COLO829 (cell line): ENCODE measurements around the gene RNASEH2A.
"Not testable (repeated sequence)": the region's sequence is repeated elsewhere in the genome, so short reads cannot be mapped to it uniquely, and the experiment has no call there.

Experiments
- DNase-seq: peaks from one replicate; pipeline ENCODE4 v3.0.0; 2012; ENCODE audit warnings: low spot score

RNASEH2A gene

DNA sequence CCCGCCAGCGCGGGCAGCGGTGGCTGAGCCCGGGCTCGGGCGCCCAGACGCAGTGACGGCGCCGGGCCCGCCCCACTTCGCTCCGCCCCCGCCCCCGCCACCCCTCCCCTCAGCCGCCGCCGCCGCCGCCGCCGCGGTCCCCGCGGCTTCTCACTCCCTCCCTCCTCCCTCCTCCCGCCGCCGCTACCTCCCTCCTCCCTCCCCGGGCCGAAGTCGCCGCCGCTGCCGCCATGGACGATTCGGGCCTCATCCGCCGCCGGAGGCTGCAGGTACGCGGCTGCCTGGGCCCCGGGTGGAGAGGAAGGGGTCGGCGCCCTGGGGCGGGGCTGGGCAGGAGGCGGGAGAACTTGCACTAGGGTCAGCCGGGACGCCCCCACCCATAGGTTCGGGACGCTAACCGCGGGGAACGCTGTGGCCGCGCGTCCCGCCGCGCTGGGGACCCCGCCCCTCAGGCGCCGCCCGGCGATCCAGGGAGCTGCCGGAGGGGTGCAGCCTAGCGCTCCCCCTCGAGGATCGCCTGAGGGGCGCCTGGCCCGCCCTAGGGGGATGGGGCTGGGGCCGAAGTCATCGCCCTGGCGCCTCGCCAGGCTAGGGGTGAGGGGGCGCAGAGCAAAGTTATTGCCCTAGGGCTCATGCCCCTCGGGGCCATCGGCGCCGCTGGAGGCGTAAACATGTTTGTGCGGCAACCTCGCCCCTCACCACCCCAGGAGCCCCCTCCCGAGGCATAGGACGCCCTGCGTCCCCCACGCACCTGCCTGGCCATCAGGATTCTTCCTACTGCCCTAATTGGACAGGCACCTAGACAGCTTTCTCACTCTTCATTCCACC is 27.6 kb downstream of the RNASEH2A start:
- DNase-seq, result no peak

DNA sequence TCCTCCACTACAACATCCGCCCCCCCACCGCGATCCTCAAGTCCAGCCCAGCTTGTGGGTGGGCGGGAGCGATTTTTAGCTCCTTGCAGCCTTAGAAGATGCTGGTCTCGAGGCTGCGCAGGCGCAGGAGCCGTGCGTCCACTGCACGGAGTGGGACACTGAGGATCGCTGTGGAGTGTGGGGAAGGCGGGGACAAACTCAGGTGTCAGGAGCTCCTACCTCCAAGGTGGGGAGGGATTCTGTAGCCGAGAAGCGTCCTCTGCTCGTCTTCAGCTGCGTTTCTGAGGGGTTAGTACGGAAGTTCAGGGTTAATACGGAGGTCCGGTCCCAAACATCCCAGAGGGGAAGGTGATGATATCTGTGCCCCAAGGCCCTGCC is 28.2 kb downstream of the RNASEH2A start, which contains the start of gene RTBDN:
RTBDN (minus strand) TSS at position 14 of the 378 bp plus-strand sequence. CDS start 4,600 bp downstream, outside the sequence.
- no peak for DNase-seq

DNA sequence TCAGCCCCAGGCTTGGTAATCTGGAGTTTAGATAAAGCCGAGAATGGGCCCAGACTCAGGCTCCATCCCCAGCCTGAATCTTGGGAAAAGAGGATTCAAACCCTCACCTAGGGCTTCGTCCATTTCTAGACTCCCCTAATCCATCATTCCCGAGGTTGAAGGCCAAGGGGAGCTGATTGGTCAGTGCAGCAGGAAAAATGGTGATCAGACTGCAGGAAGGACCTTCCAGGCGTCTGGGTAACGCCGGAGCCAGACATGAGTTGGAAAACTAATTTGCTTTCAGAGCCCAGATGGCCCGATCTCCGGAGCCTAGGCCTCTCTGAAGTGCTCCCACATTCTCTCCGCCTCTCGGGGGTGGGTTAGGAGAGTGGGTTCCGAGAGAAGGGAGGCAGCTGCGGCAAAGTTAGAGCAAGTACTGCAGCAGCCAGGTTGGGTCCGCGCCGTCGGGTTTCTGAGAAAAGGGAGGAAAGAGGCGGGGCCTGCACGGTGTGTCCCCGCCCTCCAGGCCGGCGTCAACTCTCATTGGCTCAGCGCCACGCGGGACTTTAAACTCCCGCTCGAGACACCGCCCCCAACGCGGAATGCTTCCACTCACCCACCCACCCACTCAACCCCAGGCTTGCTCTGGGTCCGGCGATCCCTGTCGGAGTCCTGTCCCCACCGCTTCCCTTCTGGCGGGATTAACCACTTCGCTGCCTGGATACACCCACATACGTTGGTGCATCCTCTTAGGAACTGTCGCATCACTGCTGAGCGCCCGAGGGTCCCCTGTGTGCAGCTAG is 28.8 kb downstream of the RNASEH2A start:
- DNase-seq, result no peak

- DNase-seq, result no peak
Observed at GRCh38 chr19:12836529-12836863, 30.1 kb downstream of the RNASEH2A start.

GRCh38 chr19:12837225-12837624 is 30.8 kb downstream of the RNASEH2A start:
- DNase-seq, result no peak

- no peak for DNase-seq
Observed at GRCh38 chr19:12838182-12838885, 31.9 kb downstream of the RNASEH2A start, which contains the start of gene MAST1. Gene MAST1 (plus strand): TSS chr19:12838515. CDS start chr19:12838573, 58 bp downstream.

- DNase-seq, result no peak
Observed at GRCh38 chr19:12838886-12839756, 32.7 kb downstream of the RNASEH2A start.

DNA sequence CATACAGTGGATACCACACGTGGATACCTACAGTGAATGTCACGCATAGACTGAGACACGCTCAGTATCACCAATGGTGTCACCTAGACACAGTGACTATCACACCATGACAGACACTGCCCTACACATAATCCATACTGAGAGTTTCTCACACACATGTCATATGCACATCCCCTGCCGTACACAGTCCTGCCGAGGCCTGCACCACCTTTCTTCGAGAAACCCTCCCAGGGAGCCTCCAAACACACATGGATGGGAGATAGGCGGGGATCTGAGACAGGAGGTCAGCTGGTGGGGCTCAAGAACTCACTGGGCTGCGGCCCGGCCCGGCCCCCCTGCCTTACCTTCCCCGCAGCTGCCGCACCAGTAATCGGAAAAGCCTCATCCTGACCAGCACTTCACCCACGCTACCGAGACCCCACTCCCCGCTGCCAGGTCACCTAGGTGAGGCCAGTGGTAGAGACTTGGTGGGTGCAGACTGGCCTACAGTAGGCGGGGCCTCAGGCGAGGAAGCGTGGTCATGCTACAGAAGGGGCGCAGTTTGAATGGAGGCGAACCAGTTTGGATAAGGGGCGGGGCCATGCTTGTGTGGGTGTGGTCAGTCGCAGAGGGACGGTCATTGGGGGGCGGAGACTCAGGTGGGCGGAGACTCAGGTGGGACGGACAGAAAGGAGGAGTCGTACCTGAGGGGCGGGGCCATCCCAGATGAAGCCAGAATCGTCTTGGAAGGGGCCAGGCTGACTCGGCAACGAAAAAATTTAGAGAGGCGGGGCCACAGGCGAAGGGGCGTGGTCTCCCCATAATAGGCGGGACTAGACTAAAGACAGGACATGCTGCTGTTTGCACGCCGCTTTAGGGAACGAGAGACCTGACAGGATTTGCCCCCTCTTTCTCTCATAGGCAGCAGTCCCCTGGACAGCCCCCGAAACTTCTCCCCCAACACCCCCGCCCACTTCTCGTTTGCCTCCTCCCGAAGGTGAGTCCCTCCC is 34.0 kb downstream of the RNASEH2A start:
- peak; percentile 92 for DNase-seq

- no peak for DNase-seq
Observed at GRCh38 chr19:12841094-12841493, 34.7 kb downstream of the RNASEH2A start.

GRCh38 chr19:12842511-12842910 is 36.1 kb downstream of the RNASEH2A start:
- no peak for DNase-seq

DNA sequence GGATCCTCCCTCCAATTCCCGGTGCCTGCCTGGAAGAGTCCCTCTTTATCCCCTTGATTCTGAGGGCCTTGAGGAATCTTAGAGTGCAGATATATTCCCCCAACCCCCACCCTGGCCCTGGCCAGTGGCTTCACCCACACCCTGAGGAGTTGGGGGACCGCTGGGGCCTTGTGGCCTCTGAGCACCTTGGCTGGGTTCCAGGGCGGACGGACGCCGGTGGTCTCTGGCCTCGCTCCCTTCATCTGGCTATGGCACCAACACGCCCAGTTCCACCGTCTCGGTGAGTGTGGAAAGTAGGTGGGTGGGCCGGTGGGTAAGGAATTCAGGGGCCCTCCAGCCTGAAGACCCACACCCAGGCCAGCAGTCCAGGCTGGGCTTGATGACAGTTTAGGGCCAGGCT is 36.9 kb downstream of the RNASEH2A start:
- DNase-seq, result no peak

DNA sequence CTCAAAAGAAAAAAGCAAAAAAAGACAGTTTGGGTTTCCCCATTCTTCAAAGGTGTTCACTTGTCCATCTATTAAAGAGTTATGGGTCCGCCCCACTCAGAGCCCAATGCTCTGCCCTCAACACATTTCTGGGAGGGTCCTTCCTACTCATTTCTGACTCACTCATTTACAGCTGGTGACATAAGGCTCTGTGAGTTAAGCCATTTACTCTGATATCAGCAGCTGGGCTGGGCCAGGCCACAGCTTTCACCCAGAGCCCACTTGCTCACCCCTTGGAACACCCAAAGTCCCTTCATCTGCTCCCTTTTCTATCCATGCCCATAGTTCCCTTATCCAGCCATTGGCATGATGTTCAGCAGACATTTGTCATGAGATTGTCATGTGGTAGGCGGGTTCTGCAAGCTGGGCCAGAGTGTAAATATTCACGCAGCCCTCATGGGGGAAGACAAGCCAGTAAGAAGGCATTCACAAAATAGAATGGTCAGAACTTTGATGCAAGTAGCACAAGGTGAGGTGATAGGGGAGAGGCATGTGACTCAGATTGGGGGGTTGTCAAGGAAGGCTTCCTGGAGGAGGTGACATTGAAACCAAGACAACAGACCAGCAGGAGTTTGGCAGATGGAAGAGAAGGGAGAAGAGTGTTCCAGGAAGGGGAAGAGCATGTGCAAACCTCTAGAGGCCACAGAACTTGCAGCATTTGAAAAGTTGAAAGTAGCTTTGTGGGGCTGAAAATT is 37.8 kb downstream of the RNASEH2A start:
- DNase-seq, result no peak

GRCh38 chr19:12846613-12847012 is 40.2 kb downstream of the RNASEH2A start:
- DNase-seq, result not testable (repeated sequence)

DNA sequence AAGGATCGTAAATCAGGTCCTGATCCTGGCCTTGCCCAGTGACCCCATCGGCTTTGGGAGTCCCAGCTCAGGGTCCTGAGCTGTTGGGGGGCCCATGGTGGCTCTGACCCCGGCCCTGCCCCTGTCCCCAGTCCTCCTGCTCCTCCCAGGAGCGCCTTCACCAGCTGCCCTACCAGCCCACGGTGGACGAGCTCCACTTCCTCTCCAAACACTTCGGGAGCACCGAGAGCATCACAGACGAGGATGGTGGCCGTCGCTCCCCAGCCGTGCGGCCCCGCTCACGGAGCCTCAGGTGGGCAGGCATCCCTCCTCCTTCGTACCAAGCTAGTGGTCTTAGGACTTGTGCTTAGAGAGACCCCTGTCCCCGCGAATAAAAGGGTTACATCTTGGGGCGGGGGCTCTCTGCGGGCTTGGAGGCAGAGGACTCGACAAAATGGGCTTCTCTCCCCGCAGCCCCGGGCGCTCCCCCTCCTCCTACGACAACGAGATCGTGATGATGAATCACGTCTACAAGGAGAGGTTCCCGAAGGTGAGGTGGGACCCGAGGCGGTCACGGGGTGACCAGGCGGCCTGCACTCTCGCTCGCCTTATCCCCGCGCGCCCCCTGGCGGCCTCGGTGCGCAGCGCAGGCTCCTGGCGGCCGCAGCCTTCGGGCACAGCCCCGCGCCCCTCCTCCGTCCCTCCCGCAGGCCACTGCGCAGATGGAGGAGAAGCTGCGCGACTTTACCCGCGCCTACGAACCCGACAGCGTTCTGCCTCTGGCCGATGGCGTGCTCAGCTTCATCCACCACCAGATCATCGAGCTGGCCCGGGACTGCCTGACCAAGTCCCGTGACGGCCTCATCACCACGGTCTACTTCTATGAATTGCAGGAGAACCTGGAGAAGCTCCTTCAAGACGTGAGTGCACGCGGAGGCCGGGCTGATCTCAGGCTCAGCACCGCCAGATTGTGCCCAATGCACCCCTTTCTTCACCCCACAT is 41.1 kb downstream of the RNASEH2A start:
- DNase-seq, result peak; percentile 74

- no peak for DNase-seq
Observed at GRCh38 chr19:12856653-12857052, 50.3 kb downstream of the RNASEH2A start.

GRCh38 chr19:12858041-12858928 is 51.9 kb downstream of the RNASEH2A start:
- no peak for DNase-seq

DNA sequence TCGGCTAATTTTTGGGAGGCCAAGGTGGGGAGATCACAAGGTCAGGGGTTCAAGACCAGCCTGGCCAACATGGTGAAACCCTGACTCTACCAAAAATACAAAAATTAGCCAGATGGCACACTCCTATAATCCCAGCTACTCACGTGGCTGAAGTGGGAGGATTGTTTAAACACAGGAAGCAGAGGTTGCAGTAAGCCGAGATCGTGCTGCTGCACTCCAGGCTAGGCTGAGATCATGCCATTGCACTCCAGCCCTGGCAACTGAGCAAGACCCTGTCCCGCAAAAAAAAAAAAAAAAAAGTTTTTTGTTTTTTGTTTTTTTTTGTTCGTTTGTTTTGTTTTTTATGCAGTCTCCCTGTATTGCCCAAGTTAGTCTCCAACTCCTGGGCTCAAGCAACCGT is 53.2 kb downstream of the RNASEH2A start:
- DNase-seq, result no peak
